Subcutaneous adipose tissue (tissue), 4 donors: Measurements from ENCODE around the gene ATP6V0A4. TPM values are rescaled to one million over a fixed set of nuclear protein-coding genes. Genes with fewer than 3 reads are reported as not detected.

ENCODE experiments used
- CTCF ChIP-seq: fragments of 450-650 bp; IDR thresholded peaks from one replicate; pipeline ENCODE4 v1.5.1; 2016; ENCODE audit warnings: low read depth, mild to moderate bottlenecking, control low read depth, antibody characterized with exemption, moderate library complexity
- total RNA-seq, 4 donors: library from RNA; depleted of rRNA; stranded (reverse); fragments of >200 nt; gene quantifications; one replicate each; pipeline ENCODE4 v1.1.0, GENCODE V29; 2016

The ATP6V0A4 gene
- total RNA-seq, 4 donors from 2014 or later, result not detected

- no peak for TF ChIP-seq CTCF
Measured at GRCh38 chr7:138698281-138698680, 99.7 kb downstream of the ATP6V0A4 start.

GRCh38 chr7:138697535-138698182 is 100.3 kb downstream of the ATP6V0A4 start:
- no peak for TF ChIP-seq CTCF

GRCh38 chr7:138695106-138695505 is 102.9 kb downstream of the ATP6V0A4 start:
- TF ChIP-seq CTCF, result no peak

DNA sequence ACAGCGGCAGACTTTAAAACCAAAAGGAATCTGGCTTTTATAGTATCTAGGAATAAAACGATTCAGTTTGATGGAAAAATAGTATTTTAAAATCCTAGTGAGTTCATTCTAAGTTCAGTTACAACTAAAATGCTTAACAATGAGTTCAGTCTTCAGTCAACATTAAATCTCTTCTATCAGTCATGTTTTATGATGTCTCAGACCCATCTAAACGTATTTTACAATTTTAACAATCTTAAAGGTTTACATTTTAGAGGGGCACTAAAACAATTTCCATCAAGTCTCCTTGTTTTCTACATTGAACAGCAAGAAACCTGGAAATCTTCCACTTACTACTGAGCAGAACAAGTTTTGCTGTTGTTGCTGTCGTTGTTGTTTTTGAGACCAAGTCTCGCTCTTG is 106.8 kb downstream of the ATP6V0A4 start:
- no peak for TF ChIP-seq CTCF

DNA sequence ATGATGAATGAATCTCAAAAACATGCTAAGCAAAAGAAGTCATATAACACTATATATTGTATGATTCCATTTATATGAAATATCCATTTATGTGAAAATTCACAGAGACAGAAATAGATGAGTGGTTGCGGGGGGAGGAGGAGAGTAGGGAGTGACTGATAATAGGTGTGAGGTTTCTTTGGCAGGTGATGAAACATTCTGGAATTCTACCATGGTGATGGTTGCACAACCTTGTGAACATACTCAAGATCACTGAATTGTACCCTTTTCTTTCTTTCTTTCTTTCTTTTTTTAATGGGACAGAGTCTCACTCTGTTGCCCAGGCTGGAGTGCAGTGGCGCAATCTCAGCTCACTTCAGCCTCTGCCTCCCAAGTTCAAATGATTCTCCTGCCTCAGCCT is 107.5 kb downstream of the ATP6V0A4 start:
- no peak for TF ChIP-seq CTCF

GRCh38 chr7:138684340-138684739 is 113.7 kb downstream of the ATP6V0A4 start:
- TF ChIP-seq CTCF, result no peak

- TF ChIP-seq CTCF, result no peak
Measured at GRCh38 chr7:138679793-138680192, 118.2 kb downstream of the ATP6V0A4 start.
